ENCODE data around the gene OR10P1.

The OR10P1 gene

DNA sequence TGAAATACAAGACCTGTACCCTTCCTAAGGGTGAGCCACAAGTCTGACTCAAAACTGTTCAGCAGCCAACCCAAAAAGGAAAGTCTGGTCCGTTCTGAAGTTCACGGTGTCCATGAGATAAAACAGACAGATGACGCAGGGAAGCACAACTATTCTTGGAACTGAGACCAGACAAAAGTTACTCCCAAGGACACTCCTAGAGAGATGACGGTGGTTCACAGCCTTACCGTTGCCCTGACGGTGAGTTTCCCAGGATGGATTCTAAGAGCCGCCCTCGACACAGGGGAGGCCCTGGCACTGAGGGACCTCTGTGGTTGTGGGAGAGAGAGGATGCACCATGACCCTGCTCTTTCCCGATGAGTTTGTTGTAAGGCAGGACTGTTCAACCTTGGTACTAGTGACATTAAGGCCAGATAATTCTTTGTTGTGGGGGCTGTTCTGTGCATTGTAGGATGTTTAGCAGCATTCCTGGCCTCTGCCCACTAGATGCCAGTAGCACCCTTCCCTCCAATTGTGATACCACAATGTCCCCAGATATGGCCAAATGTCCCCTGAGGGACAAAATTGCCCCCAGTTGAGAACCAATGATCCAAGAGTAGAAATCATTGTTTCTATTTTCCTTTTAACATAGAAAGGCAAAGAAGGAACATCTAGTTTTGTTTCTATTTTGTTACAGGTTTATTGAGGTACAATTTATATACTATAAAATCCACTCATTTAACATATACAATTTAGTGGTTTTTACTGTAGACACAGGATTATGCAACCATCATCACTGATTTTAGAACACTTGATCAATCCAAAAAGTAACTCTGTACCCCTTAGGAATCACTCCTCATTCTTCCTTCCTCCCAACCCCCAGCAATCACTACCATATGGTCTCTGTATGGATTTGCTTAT lies 23.0 kb downstream of the OR10P1 start:
- Mint-ChIP-seq H3K4me3 (no peak overlapping the region), H3K9me3 (no peaks in the 10 kb centered on the region), H3K27ac (no peak overlapping the region), H3K27me3 (peaks cover 28% of the 10 kb centered on the region), H3K4me1 (no peaks in the 10 kb centered on the region), H3K36me3 (no peaks in the 10 kb centered on the region)
- CTCF ChIA-PET, result interaction anchor here (1.4 kb wide), 1 partner anchor 79 kb away, joined by 7 read pairs; no protein-coding TSS in a partner anchor
- peak; percentile 31 for DNase-seq

- Mint-ChIP-seq H3K9me3 (no peaks in the 10 kb centered on the region), H3K4me3 (no peak overlapping the region), H3K27ac (no peak overlapping the region), H3K36me3 (no peaks in the 10 kb centered on the region), H3K27me3 (peaks cover 27% of the 10 kb centered on the region), H3K4me1 (no peaks in the 10 kb centered on the region)
- DNase-seq, result no peak
- CTCF ChIA-PET, result no interaction called here
These were observed 26.7 kb downstream of the OR10P1 start for GRCh38 chr12:55663391-55663790.

GRCh38 chr12:55664826-55665225 lies 28.1 kb downstream of the OR10P1 start:
- H3K4me1 Mint-ChIP-seq, result no peaks in the 10 kb centered on the region

DNA sequence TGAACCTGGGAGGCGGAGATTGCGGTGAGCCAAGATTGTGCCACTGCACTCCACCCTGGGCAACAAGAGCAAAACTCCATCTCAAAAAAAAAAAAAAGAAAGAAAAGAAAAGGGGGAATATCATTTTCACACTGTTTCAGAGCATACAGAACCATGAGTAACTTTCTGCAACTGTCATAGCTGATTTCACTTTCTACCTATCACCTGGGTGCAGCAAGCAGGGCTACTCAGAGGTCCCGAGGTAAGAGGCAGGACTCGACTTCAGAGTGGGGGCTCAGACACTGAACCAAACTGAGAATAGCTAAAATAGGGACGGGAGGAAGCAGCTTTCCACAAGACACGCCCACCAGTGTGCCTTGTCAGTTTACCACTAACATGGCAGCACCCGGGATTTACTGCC lies 29.8 kb downstream of the OR10P1 start:
- CTCF ChIA-PET, result interaction anchor here (0.6 to 0.8 kb wide), 2 partner anchors 11 to 619 kb away, joined by 3 read pairs; no protein-coding TSS in a partner anchor

More at GRCh38 chr12:55664826-55665225, 28.1 kb downstream of the OR10P1 start:
- Mint-ChIP-seq H3K9me3 (no peaks in the 10 kb centered on the region), H3K4me3 (no peak overlapping the region), H3K27ac (no peak overlapping the region), H3K36me3 (no peaks in the 10 kb centered on the region), H3K27me3 (peaks cover 16% of the 10 kb centered on the region)
- DNase-seq, result no peak
- CTCF ChIA-PET, result no interaction called here

DNA sequence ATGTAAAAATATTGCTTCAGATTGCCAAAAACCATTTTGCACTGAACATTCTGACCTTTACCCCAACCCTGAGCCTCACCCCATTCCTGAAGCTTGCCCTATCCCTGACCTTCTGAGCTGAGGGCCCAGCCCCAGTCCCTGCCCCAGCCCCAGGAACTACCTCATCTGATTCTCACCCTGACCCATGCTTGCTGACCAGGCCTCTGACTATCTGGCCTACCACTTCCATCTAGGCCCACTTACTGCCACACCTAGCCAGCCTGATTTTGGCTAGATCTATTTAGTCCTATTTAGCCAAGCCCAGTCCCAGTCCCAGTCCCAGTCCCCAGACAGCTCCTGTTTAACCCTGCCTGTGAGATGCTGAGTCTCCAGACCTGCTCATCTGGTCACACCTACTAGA lies 33.6 kb downstream of the OR10P1 start:
- Mint-ChIP-seq H3K4me3 (no peak overlapping the region), H3K9me3 (no peaks in the 10 kb centered on the region), H3K36me3 (no peaks in the 10 kb centered on the region), H3K27me3 (peaks cover 4% of the 10 kb centered on the region), H3K27ac (no peak overlapping the region), H3K4me1 (no peaks in the 10 kb centered on the region)
- no peak for DNase-seq
- CTCF ChIA-PET, result interaction anchor here (3.3 kb wide), 1 partner anchor 14 kb away, joined by 17 read pairs; no protein-coding TSS in a partner anchor

More for the DNA sequence above, 29.8 kb downstream of the OR10P1 start:
- no peaks in the 10 kb centered on the region for H3K9me3 Mint-ChIP-seq
- H3K27me3 Mint-ChIP-seq, result peaks cover 9% of the 10 kb centered on the region
- no peak for DNase-seq
- H3K36me3 Mint-ChIP-seq, result no peaks in the 10 kb centered on the region
- no peaks in the 10 kb centered on the region for H3K4me1 Mint-ChIP-seq
- H3K4me3 Mint-ChIP-seq, result no peak overlapping the region
- no peak overlapping the region for H3K27ac Mint-ChIP-seq

DNA sequence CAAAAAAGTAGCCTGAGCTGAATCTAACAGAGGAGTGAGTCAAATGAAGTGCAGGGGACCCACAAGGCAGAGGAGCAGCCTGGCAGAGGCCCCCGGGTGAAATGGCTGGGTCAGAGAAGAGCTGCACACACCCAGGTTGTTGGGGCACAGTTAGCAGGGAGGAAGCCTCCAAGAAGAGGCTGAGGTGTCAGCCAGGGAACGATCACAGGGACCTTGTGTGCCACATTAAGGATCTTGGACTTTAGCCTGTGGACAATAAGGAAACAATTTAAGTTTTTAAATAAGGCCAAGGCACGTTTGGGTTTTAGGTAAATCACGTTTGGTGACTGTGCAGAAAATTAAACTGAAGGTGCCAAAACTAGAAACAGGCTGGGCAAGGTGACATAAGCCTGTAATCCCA lies 35.1 kb downstream of the OR10P1 start:
- CTCF ChIA-PET, result no interaction called here
- Mint-ChIP-seq H3K4me1 (no peaks in the 10 kb centered on the region), H3K36me3 (no peaks in the 10 kb centered on the region), H3K4me3 (no peak overlapping the region), H3K9me3 (no peaks in the 10 kb centered on the region), H3K27ac (no peak overlapping the region), H3K27me3 (peaks cover 11% of the 10 kb centered on the region)
- DNase-seq, result no peak

GRCh38 chr12:55673638-55674037 lies 36.9 kb downstream of the OR10P1 start:
- Mint-ChIP-seq H3K36me3 (no peaks in the 10 kb centered on the region), H3K4me1 (no peaks in the 10 kb centered on the region), H3K27me3 (peaks cover 18% of the 10 kb centered on the region), H3K4me3 (no peak overlapping the region), H3K9me3 (no peaks in the 10 kb centered on the region), H3K27ac (no peak overlapping the region)
- CTCF ChIA-PET, result interaction anchor here (0.9 kb wide), 1 partner anchor 27 kb away, joined by 3 read pairs; no protein-coding TSS in a partner anchor
- DNase-seq, result no peak

- Mint-ChIP-seq H3K36me3 (no peaks in the 10 kb centered on the region), H3K4me3 (no peak overlapping the region), H3K27me3 (peaks cover 32% of the 10 kb centered on the region), H3K27ac (no peak overlapping the region), H3K4me1 (no peaks in the 10 kb centered on the region), H3K9me3 (no peaks in the 10 kb centered on the region)
- DNase-seq, result no peak
- CTCF ChIA-PET, result interaction anchor here (1.6 kb wide), 1 partner anchor 19 kb away, joined by 4 read pairs; no protein-coding TSS in a partner anchor
These were observed 39.0 kb downstream of the OR10P1 start for GRCh38 chr12:55675666-55676065.

DNA sequence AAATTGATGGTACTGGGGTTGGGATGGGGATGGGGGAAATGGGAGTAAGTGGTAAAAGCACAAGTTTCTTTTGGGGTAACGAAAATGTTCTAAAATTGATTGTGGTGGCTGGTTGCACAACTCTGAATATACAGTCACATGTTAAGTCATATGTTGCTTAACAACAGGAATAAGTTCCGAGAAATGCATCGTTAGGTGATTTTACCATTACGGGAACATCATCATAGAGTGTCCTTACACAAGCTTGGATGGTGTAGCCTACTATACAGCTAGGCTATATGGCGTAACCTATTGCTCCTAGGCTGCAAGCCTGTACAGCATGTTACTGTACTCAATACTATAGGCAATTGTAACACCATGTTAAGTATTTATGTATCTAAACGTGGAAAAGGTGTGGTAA lies 40.0 kb downstream of the OR10P1 start:
- Mint-ChIP-seq H3K9me3 (no peaks in the 10 kb centered on the region), H3K4me3 (no peak overlapping the region), H3K4me1 (no peaks in the 10 kb centered on the region), H3K27ac (no peak overlapping the region), H3K36me3 (no peaks in the 10 kb centered on the region), H3K27me3 (peaks cover 43% of the 10 kb centered on the region)
- no peak for DNase-seq
- CTCF ChIA-PET, result interaction anchor here (0.8 to 1.0 kb wide), 2 partner anchors 10 to 21 kb away, joined by 3 to 4 read pairs; no protein-coding TSS in a partner anchor

- CTCF ChIA-PET, result interaction anchor here (1.1 kb wide), 1 partner anchor 58 kb away, joined by 3 read pairs; no protein-coding TSS in a partner anchor
- no peaks in the 10 kb centered on the region for H3K36me3 Mint-ChIP-seq
- no peaks in the 10 kb centered on the region for H3K9me3 Mint-ChIP-seq
- H3K27ac Mint-ChIP-seq, result no peak overlapping the region
- no peaks in the 10 kb centered on the region for H3K4me1 Mint-ChIP-seq
- DNase-seq, result no peak
- H3K4me3 Mint-ChIP-seq, result no peak overlapping the region
- peaks cover 64% of the 10 kb centered on the region for H3K27me3 Mint-ChIP-seq
These were observed 43.0 kb downstream of the OR10P1 start for GRCh38 chr12:55679691-55680090.

- no peaks in the 10 kb centered on the region for H3K4me1 Mint-ChIP-seq
- no peak for DNase-seq
- no peaks in the 10 kb centered on the region for H3K36me3 Mint-ChIP-seq
- CTCF ChIA-PET, result interaction anchor here (0.9 to 1.4 kb wide), 3 partner anchors 25 to 56 kb away, joined by 3 to 7 read pairs (median 7); partner anchors contain the start of gene RDH5
- no peak overlapping the region for H3K27ac Mint-ChIP-seq
- H3K4me3 Mint-ChIP-seq, result no peak overlapping the region
- H3K9me3 Mint-ChIP-seq, result no peaks in the 10 kb centered on the region
- peaks cover 63% of the 10 kb centered on the region for H3K27me3 Mint-ChIP-seq
These were observed 44.7 kb downstream of the OR10P1 start for GRCh38 chr12:55681142-55682077.

DNA sequence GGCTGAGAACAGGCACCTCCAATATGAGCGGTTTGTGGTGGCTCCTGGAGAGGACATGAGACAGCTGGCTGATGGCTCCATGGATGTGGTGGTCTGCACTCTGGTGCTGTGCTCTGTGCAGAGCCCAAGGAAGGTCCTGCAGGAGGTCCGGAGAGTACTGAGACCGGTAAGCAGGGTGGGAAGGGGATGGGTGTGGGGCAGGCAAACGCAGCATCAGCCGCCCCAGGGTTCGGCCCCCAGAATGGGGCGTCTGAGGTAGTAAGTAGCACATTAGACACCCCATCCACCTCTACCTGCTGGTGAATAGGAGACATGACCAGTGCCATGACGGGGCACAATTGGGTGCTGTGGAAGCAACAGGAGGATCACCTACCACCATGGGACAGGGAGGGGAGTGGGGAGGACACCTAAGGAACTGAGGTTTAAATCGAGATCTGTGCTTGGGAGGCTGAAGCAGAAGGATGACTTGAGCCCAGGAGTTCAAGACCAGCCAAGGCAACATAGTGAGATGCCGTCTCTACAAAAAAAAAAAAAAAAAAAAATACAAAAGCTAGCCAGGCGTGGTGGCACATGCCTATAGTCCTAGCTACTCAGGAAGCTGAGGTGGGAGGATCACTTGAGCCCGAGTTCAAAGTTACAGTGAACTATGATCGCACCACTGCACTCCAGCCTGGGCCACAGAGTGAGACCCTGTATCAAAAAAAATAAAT lies 45.5 kb downstream of the OR10P1 start:
- no peaks in the 10 kb centered on the region for H3K36me3 Mint-ChIP-seq
- H3K9me3 Mint-ChIP-seq, result no peaks in the 10 kb centered on the region
- no peak overlapping the region for H3K27ac Mint-ChIP-seq
- peaks cover 67% of the 10 kb centered on the region for H3K27me3 Mint-ChIP-seq
- CTCF ChIA-PET, result interaction anchor here (0.9 to 1.4 kb wide), 3 partner anchors 26 to 56 kb away, joined by 3 to 7 read pairs (median 7); partner anchors contain the start of gene RDH5
- DNase-seq, result no peak
- H3K4me3 Mint-ChIP-seq, result no peak overlapping the region
- no peaks in the 10 kb centered on the region for H3K4me1 Mint-ChIP-seq

GRCh38 chr12:55683676-55684075 lies 47.0 kb downstream of the OR10P1 start:
- no peaks in the 10 kb centered on the region for H3K36me3 Mint-ChIP-seq
- DNase-seq, result no peak
- H3K4me3 Mint-ChIP-seq, result no peak overlapping the region
- peaks cover 68% of the 10 kb centered on the region for H3K27me3 Mint-ChIP-seq
- no peaks in the 10 kb centered on the region for H3K9me3 Mint-ChIP-seq
- H3K4me1 Mint-ChIP-seq, result no peaks in the 10 kb centered on the region
- no peak overlapping the region for H3K27ac Mint-ChIP-seq
- CTCF ChIA-PET, result interaction anchor here (0.9 kb wide), 1 partner anchor 46 kb away, joined by 3 read pairs; no protein-coding TSS in a partner anchor
